Measurements from ENCODE around the gene BCR.

The BCR gene

GRCh38 chr22:23245045-23245798 lies 64.9 kb downstream of the BCR start:
- no peak for DNase-seq (ENCODE audit: low read depth in 3 of 3)

- DNase-seq (ENCODE audit: low read depth in 3 of 3), result no peak
Observed at GRCh38 chr22:23245799-23246136, 65.5 kb downstream of the BCR start.

GRCh38 chr22:23246982-23247766 lies 66.9 kb downstream of the BCR start:
- DNase-seq (ENCODE audit: low read depth in 3 of 3), result no peak

- DNase-seq (ENCODE audit: low read depth in 3 of 3), result no peak
Observed at GRCh38 chr22:23248583-23248982, 68.3 kb downstream of the BCR start.

GRCh38 chr22:23250056-23250784 lies 69.9 kb downstream of the BCR start:
- no peak for DNase-seq (ENCODE audit: low read depth in 3 of 3)

GRCh38 chr22:23250785-23251363 lies 70.6 kb downstream of the BCR start:
- DNase-seq (ENCODE audit: low read depth in 3 of 3), result no peak

GRCh38 chr22:23251445-23252093 lies 71.3 kb downstream of the BCR start:
- DNase-seq (ENCODE audit: low read depth in 3 of 3), result no peak

GRCh38 chr22:23253475-23254055 lies 73.3 kb downstream of the BCR start:
- no peak for DNase-seq (ENCODE audit: low read depth in 3 of 3)

- DNase-seq (ENCODE audit: low read depth in 3 of 3), result no peak
Observed at GRCh38 chr22:23255506-23256170, 75.3 kb downstream of the BCR start.

GRCh38 chr22:23256171-23256932 lies 76.0 kb downstream of the BCR start:
- no peak for DNase-seq (ENCODE audit: low read depth in 3 of 3)

GRCh38 chr22:23256986-23257888 lies 76.9 kb downstream of the BCR start:
- no peak for DNase-seq (ENCODE audit: low read depth in 3 of 3)

GRCh38 chr22:23257889-23258825 lies 77.8 kb downstream of the BCR start:
- DNase-seq (ENCODE audit: low read depth in 3 of 3), result no peak

GRCh38 chr22:23258826-23259170 lies 78.5 kb downstream of the BCR start:
- DNase-seq (ENCODE audit: low read depth in 3 of 3), result no peak

- DNase-seq (ENCODE audit: low read depth in 3 of 3), result no peak
Observed at GRCh38 chr22:23259916-23260644, 79.8 kb downstream of the BCR start.

- DNase-seq (ENCODE audit: low read depth in 3 of 3), result no peak
Observed at GRCh38 chr22:23260645-23261581, 80.6 kb downstream of the BCR start.

- DNase-seq (ENCODE audit: low read depth in 3 of 3), result no peak
Observed at GRCh38 chr22:23261900-23262450, 81.7 kb downstream of the BCR start.

All from stimulated activated CD4-positive, alpha-beta T cell treated with anti-CD3 and anti-CD28 coated beads, TNF-alpha, amount 100 ng/mL, for 48 hours (primary cell).